KBM-7 (cell line): ENCODE measurements around the gene MND1.
"Not testable (repeated sequence)": the region's sequence is repeated elsewhere in the genome, so short reads cannot be mapped to it uniquely, and the experiment has no call there.

ENCODE experiments used
- DNase-seq: peaks from one replicate; pipeline ENCODE4 v3.0.0-alpha.2; 2015
- in situ Hi-C: fragments of 300-500 bp; cut with MboI; formaldehyde crosslinking; loops from 2 replicates; pipeline ENCODE4 v1.14.3; 2020; ENCODE audit warnings: low sequenced_read_pairs, low pct_unique_long_range_greater_than_20kb, mixed read lengths

MND1 gene

GRCh38 chr4:153461549-153461948, 117.1 kb downstream of the MND1 start:
- DNase-seq, in situ Hi-C loops: not testable (repeated sequence)

GRCh38 chr4:153464068-153464467, 119.6 kb downstream of the MND1 start:
- no peak for DNase-seq

More at GRCh38 chr4:153464068-153464467, 119.6 kb downstream of the MND1 start:
- in situ Hi-C loops, result no loop called here
